CD14-positive monocyte (primary cell): Measurements from ENCODE around the gene CMTM5. TPM values are rescaled to one million over a fixed set of nuclear protein-coding genes. Genes with fewer than 3 reads are reported as not detected.

Source experiments
- DNase-seq, 3 donors: peaks; one replicate each; pipeline ENCODE4 v3.0.0-alpha.2; 2011 to 2022
- H2AFZ ChIP-seq: 2 replicates; pipeline ENCODE4 v1.6.0; 2012; ENCODE audit warnings: mild to moderate bottlenecking, low read depth, low read length, inconsistent platforms; ENCODE audit not compliant: insufficient read depth, poor library complexity, severe bottlenecking
- H3K27ac ChIP-seq, 2 donors: 1 replicate in 1 of 2; 2 replicates in 1 of 2; pipeline ENCODE4 v1.5.1; 2012 to 2013; ENCODE audit warnings: low read length in 2 of 2, control low read depth in 1 of 2, inconsistent platforms in 1 of 2, low read depth in 1 of 2, mild to moderate bottlenecking in 1 of 2
- H3K27me3 ChIP-seq, 2 donors: one replicate each; pipeline versions ENCODE4 v1.6.0 to v1.6.1; 2011 to 2013; ENCODE audit warnings: low read length in 2 of 2; ENCODE audit not compliant: control insufficient read depth in 2 of 2, insufficient read depth in 2 of 2
- H3K36me3 ChIP-seq, 2 donors: replicated peaks in 1 of 2; 1 replicate in 1 of 2; 2 replicates in 1 of 2; pipeline versions ENCODE4 v1.5.1 to v1.6.1; 2012 to 2013; ENCODE audit warnings: low read length in 2 of 2, control low read depth in 1 of 2, inconsistent platforms in 1 of 2, mild to moderate bottlenecking in 1 of 2; ENCODE audit not compliant: insufficient read depth in 2 of 2, control insufficient read depth in 1 of 2
- H3K4me1 ChIP-seq, 2 donors: 1 replicate in 1 of 2; 2 replicates in 1 of 2; pipeline versions ENCODE4 v1.5.1 to v1.6.1; 2012 to 2013; ENCODE audit warnings: low read length in 2 of 2, control low read depth in 1 of 2, inconsistent platforms in 1 of 2, mild to moderate bottlenecking in 1 of 2, moderate library complexity in 1 of 2; ENCODE audit not compliant: insufficient read depth in 2 of 2, control insufficient read depth in 1 of 2
- H3K4me2 ChIP-seq: replicated peaks from 2 replicates; pipeline ENCODE3; 2012; ENCODE audit warnings: low read length, moderate library complexity, mild to moderate bottlenecking; ENCODE audit not compliant: poor library complexity, severe bottlenecking; ENCODE audit errors: extremely low read depth
- H3K4me3 ChIP-seq, 3 experiments: fragments of 200-600 bp in 1 of 3; sonication (generic) in 1 of 3; replicated peaks in 1 of 3; 1 replicate in 2 of 3; 2 replicates in 1 of 3; pipeline ENCODE4 v1.5.1; 2011 to 2013; ENCODE audit warnings: low read length in 3 of 3, mild to moderate bottlenecking in 3 of 3, control low read depth in 2 of 3, low read depth in 2 of 3, inconsistent platforms in 1 of 3, moderate library complexity in 1 of 3
- H3K79me2 ChIP-seq: 2 replicates; pipeline ENCODE4 v1.6.0; 2012; ENCODE audit warnings: mild to moderate bottlenecking, control low read depth, inconsistent platforms, low read length, moderate library complexity; ENCODE audit not compliant: insufficient read depth
- H3K9ac ChIP-seq: 2 replicates; pipeline ENCODE4 v1.6.0; 2017; ENCODE audit warnings: low read length, mild to moderate bottlenecking; ENCODE audit not compliant: insufficient read depth, poor library complexity, severe bottlenecking
- H3K9me3 ChIP-seq, 2 donors: replicated peaks in 1 of 2; 1 replicate in 1 of 2; 2 replicates in 1 of 2; pipeline versions ENCODE4 v1.5.1 to v1.6.1; 2012 to 2013; ENCODE audit warnings: low read length in 2 of 2, control low read depth in 1 of 2; ENCODE audit not compliant: control insufficient read depth in 1 of 2, insufficient read depth in 1 of 2
- H4K20me1 ChIP-seq: 2 replicates; pipeline ENCODE4 v1.6.0; 2012; ENCODE audit warnings: mild to moderate bottlenecking, low read length, control low read depth, moderate library complexity; ENCODE audit not compliant: insufficient read depth
- H3K27ac Mint-ChIP-seq, 7 donors: one replicate each; pipeline ENCODE4 v1.8.0; 2020; ENCODE audit warnings: mild to moderate bottlenecking in 7 of 7, mixed read lengths in 7 of 7, moderate library complexity in 6 of 7, inconsistent platforms in 2 of 7
- H3K27me3 Mint-ChIP-seq, 3 donors: one replicate each; pipeline ENCODE4 v1.8.0; 2021 to 2022; ENCODE audit warnings: low read depth in 3 of 3, mild to moderate bottlenecking in 3 of 3, mixed read lengths in 3 of 3, moderate library complexity in 3 of 3, inconsistent platforms in 1 of 3
- H3K36me3 Mint-ChIP-seq, 2 donors: one replicate each; pipeline ENCODE4 v1.8.0; 2020; ENCODE audit warnings: mixed read lengths in 2 of 2, inconsistent platforms in 1 of 2, mild to moderate bottlenecking in 1 of 2
- H3K4me1 Mint-ChIP-seq: one replicate; pipeline ENCODE4 v1.8.0; 2020; ENCODE audit warnings: mild to moderate bottlenecking, mixed read lengths
- H3K4me3 Mint-ChIP-seq, 2 donors: one replicate each; pipeline ENCODE4 v1.8.0; 2020; ENCODE audit warnings: mild to moderate bottlenecking in 2 of 2, mixed read lengths in 2 of 2, moderate library complexity in 1 of 2
- H3K9me3 Mint-ChIP-seq, 7 donors: one replicate each; pipeline ENCODE4 v1.8.0; 2020 to 2022; ENCODE audit warnings: mixed read lengths in 7 of 7, mild to moderate bottlenecking in 6 of 7, moderate library complexity in 6 of 7, inconsistent platforms in 2 of 7
- CTCF ChIP-seq: fragments of 200-600 bp; IDR thresholded peaks from one replicate; pipeline ENCODE4 v1.8.0; 2022; ENCODE audit warnings: antibody characterized with exemption, mild to moderate bottlenecking
- WGBS: methylation state at CpG from one replicate; pipeline ENCODE4 v1.1.5; 2013; ENCODE audit warnings: missing lambda C conversion rate; ENCODE audit not compliant: insufficient coverage; 5-methylcytosine and 5-hydroxymethylcytosine counted together
- intact Hi-C, 2 donors: fragments of 100-400 bp; cut with micrococcal nuclease; formaldehyde crosslinking; loops; one replicate each; pipeline versions ENCODE4 v1.15.0 to v1.15.1; 2023
- polyA plus RNA-seq, 3 donors: library from polyadenylated mRNA; depleted of rRNA in 1 of 3; unstranded in 2 of 3; stranded (reverse) in 1 of 3; fragments of 300-500 nt in 2 of 3; fragments of >200 nt in 1 of 3; fragmentation: Illumina TruSeq in 2 of 3; gene quantifications; 1 replicate in 2 of 3; 2 replicates in 1 of 3; pipeline ENCODE4 v1.2.3, GENCODE V29; 2012 to 2021

The CMTM5 gene
- polyA plus RNA-seq, 3 donors = 0.93 to 1.1 TPM; not detected in 1

DNA sequence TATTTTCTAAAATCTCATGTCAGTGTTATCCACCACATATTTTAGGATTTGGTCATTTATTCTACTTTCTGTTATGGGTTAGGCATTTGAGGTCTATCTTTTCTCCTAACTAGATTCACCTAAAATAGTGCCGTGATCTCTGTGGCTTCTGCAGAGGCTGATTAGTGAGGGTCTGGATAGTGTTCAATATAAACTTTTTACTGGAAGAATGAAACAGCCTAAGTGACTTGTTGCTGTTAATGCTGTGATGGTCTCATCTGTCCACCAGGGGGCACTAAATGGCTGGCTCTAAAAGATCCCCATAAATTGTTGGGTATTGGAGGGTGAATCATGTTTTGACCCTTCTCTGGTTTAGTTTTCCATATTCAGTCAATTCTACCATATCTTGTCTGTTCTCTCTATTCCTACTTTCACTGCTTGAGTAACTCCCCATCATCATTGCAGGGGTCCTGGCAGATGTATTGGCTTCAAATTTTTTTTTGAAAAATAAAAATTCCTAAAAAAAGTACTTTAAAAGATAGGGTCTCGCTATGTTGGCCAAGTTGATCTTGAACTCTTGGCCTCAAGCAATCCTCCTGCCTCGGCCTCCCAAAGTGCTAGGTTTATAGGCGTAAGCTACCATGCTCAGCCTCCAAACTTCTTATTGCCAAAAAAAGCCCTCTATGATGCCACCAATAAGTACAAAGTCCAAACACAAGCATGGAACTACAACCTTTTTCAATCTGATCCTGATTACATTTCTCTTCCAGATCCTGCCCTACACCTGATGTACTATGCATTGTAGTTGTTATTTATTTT, 48.7 kb upstream of the CMTM5 start:
- Histone ChIP-seq H3K27me3 (no peaks in the 10 kb centered on the region), H3K4me3 (no peak overlapping the region), H2AFZ (no peak overlapping the region), H3K9ac (no peak overlapping the region), H4K20me1 (peaks cover 16% of the 10 kb centered on the region), H3K4me1 (peaks cover under 1% of the 10 kb centered on the region in 2 donors), H3K9me3 (no peaks in the 10 kb centered on the region), H3K4me2 (no peak overlapping the region), H3K36me3 (peaks cover 24 to 32% of the 10 kb centered on the region in 2 donors), H3K79me2 (peaks cover 10% of the 10 kb centered on the region), H3K27ac (no peak overlapping the region)
- 46% methylated on average over 2 of the region's 4 CpGs for WGBS
- Mint-ChIP-seq H3K4me1 (peaks cover 2% of the 10 kb centered on the region), H3K27ac (no peak overlapping the region), H3K4me3 (no peak overlapping the region), H3K36me3 (peaks cover 28 to 31% of the 10 kb centered on the region in 2 donors), H3K27me3 (peaks cover 0 to 6% (median 3%) of the 10 kb centered on the region in 3 donors), H3K9me3 (no peaks in the 10 kb centered on the region)
- peak; percentile 89 for TF ChIP-seq CTCF
- DNase-seq = peak; percentile 55 to 77 (median 74)
- intact Hi-C loops = loop anchor here in 1 of 2 donors (10.0 kb wide), 2 partner anchors 137 to 237 kb away; partner anchors contain the start of genes AP1G2 and NGDN

DNA sequence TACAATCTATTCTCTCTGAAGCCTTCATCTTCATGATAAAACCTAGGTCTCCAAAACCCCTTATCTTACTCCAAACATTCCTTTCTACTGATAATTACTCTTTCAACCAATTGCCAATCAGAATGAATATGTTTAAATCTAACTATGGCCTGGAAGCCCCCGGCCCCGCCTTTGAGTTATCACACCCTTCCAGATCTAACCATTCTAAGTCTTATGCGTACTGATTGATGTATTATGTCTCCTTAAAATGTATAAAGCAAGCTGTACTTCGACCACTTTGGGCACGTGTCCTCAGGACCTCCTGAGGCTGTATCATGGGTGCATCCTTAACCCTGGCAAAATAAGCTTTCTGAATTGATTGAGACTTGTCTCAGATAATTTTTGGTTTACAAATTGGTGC, 41.2 kb upstream of the CMTM5 start:
- Histone ChIP-seq H3K27ac (no peak overlapping the region), H4K20me1 (no peaks in the 10 kb centered on the region), H3K27me3 (no peaks in the 10 kb centered on the region), H3K79me2 (no peaks in the 10 kb centered on the region), H2AFZ (no peak overlapping the region), H3K4me3 (no peak overlapping the region), H3K4me2 (no peak overlapping the region), H3K36me3 (no peaks in the 10 kb centered on the region), H3K9ac (no peak overlapping the region), H3K4me1 (no peaks in the 10 kb centered on the region), H3K9me3 (peaks cover 3 to 8% of the 10 kb centered on the region in 2 donors)
- Mint-ChIP-seq H3K4me3 (no peak overlapping the region), H3K9me3 (peaks cover 5 to 15% (median 9%) of the 10 kb centered on the region in 7 donors), H3K4me1 (no peaks in the 10 kb centered on the region), H3K27ac (no peak overlapping the region), H3K36me3 (no peaks in the 10 kb centered on the region), H3K27me3 (peaks cover 4 to 11% (median 10%) of the 10 kb centered on the region in 3 donors)
- TF ChIP-seq CTCF = no peak
- intact Hi-C loops = loop anchor here in 1 of 2 donors (10.0 kb wide), 1 partner anchor 71 kb away; no protein-coding TSS in a partner anchor
- no peak for DNase-seq
- WGBS = 88% methylated on average over 2 of the region's 5 CpGs
